Skin epidermis (tissue), 12 donors: ENCODE results near the gene GAK.
A peak's percentile ranks its signal among the peaks of the same experiment; 100 is the strongest.

Experiments used
- H3K27ac ChIP-seq, 21 experiments: fragments of 200-600 bp; sonication (generic) in 11 of 21; one replicate each; pipeline ENCODE4 v1.5.0; 2020; ENCODE audit warnings: mild to moderate bottlenecking in 3 of 21, inconsistent platforms in 2 of 21, moderate library complexity in 2 of 21
- H3K4me3 ChIP-seq, 7 experiments: fragments of 200-600 bp; sonication (generic) in 2 of 7; one replicate each; pipeline ENCODE4 v1.5.0; 2020; ENCODE audit warnings: inconsistent platforms in 2 of 7, mild to moderate bottlenecking in 2 of 7, moderate library complexity in 1 of 7

The GAK gene

DNA sequence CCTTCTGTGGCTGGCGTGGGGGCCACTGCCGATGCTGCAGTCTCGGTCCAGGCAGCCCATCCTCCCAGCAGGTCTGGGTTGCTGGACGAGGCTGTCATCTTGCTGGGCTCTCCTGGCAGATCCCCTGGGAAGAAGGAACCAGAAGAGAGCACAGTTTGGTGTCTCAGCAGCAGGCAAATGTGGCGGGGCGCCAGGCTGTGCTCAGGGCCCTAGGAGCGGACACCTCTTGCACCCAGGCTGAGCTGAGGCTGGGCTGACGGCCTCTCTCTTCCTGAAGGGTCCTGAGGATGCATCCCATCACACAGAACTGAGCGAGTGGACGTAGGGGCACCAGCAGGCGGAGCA lies 67.0 kb downstream of the GAK start:
- Histone ChIP-seq H3K27ac (no peak overlapping the region), H3K4me3 (no peak overlapping the region)

DNA sequence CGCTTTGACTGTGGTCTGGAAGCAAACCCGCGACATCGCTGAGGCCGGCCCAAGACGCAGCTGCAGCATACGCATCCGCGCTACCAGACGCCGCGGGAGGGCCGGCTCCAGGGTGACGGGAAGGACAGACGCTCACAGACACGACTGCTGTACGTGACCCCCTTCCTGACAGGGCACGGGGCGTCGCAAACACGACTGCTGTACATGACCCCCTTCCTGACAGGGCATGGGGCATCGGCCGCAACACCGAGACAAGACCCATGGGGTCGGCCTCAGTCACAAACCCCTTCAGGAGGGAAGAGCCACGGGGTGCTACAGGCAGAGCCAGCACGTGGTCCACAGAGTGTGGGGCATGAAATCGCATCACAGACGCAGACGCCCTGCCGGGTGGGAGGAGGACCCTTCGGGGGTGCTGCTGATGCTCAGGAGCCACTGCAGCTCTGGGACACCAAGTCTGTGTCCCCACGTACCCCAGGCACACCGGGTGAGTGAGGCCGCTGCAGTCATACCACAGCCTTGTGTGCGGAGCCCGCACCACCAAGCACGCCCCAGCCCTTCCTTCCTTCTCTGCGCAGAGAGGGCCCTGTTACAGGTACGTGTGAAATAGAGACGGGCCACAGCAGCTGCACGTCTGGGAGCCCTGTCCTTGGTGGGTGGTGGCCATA lies 67.5 kb downstream of the GAK start:
- H3K27ac ChIP-seq = no peak overlapping the region

DNA sequence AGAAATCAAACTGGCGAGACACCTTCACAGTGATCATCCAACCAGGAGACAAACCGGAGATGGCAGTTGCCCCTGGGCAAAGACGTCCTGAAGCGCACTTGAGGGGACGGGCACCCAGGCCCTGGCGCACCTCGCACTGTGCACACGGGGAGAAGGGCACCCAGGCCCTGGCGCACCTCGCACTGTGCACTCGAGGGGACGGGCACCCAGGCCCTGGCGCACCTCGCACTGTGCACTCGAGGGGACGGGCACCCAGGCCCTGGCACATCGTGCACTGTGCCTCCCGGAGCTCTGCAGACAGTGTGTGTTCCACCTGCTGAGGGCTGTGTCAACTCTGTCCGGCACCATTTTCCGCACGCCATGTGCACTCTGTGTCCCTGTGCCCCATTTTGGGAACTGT lies 71.6 kb downstream of the GAK start:
- no peak overlapping the region for H3K27ac ChIP-seq
- no peak overlapping the region for H3K4me3 ChIP-seq

More for the DNA sequence above, 67.5 kb downstream of the GAK start:
- H3K4me3 ChIP-seq = no peak overlapping the region

DNA sequence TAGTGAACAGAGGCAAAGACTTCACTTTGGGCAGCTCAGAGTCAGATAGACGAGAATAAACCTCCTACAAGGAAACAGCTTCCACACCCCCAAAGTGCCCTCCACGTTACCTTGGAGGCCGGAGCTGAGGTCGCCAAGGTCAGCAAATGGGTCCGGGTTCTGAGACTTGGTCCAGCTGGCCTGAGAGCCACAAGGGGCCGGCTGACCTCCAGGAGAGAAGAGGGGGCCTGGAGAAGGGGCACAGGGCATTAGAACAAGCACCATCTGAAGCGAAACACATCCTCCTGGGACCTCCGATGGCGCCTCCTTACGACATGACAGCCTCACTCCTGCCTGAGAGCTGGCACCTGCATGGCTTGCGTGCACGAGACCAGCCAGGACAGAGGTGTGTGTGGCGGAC lies 72.6 kb downstream of the GAK start:
- Histone ChIP-seq H3K27ac (no peak overlapping the region), H3K4me3 (no peak overlapping the region)

DNA sequence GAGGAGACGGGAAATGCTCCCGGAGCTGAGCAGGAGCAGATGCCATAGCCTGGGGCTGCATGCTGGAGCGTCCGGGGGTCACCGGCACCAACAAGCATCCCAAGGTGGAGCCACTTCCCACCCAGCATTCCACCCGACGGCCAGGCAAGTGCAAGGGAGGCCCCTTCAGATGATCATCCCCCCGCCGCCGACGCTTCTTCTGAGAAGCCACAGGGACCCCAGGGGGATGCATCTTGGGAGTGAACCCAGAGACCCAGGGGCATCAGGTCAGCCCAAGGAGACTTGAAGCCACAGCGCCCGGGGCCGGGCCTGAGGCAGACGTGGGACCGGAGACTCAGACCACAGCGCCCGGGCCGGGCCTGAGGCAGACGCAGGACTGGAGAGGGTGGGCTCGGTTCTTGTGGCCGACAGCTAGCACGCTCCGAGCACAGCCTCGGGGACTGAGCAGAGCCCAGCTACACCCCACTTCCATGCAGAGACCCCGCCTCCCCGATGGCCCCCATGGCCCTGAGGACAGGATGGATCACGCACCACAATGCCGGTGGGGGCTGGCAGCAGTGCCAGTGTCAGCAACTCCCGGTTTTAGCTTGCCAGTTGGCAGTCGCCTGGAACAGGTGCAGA lies 73.2 kb downstream of the GAK start:
- no peak overlapping the region for H3K4me3 ChIP-seq
- no peak overlapping the region for H3K27ac ChIP-seq

DNA sequence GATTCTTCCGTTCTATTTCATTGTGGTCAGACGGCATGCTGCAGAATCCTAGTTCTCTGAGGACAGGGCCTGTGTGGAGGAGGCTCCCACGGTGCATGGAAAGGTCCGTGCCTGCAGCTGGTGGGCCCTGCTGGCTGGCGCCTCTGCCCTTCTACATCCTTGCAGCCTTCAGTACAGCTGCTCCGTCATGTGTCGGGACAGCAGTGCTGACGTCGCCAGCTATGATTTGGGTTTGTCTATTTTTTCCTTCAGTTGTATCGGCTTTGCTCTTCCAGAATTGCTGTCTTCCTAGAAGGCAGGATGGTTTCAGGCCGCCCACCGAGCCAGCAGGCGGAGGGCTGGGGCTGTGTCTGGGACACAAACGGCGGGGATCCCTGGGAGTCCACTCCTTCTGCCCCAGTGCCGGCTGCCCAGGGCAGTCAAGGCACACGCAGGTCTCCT lies 74.1 kb downstream of the GAK start:
- no peak overlapping the region for H3K27ac ChIP-seq
- H3K4me3 ChIP-seq = no peak overlapping the region

DNA sequence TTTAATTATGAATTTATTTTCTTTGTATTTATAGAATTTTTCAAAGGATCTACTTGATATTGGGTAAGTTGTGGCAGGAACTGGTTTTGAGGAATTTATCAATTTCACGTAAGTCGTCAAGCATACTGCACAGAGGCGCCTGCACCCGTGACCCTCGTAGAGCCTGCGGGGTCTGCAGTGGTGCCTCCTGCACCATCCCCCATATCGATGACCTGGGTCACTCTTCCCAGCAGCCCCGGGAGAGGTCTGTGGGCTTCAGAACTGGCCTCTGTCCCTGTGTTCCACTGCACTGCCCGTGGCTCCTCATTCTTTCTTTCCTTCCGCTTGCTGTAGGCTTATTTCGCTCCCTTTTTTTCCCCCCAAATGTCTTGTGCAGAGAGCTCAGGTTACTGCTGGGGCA lies 74.7 kb downstream of the GAK start:
- no peak overlapping the region for H3K4me3 ChIP-seq
- no peak overlapping the region for H3K27ac ChIP-seq

DNA sequence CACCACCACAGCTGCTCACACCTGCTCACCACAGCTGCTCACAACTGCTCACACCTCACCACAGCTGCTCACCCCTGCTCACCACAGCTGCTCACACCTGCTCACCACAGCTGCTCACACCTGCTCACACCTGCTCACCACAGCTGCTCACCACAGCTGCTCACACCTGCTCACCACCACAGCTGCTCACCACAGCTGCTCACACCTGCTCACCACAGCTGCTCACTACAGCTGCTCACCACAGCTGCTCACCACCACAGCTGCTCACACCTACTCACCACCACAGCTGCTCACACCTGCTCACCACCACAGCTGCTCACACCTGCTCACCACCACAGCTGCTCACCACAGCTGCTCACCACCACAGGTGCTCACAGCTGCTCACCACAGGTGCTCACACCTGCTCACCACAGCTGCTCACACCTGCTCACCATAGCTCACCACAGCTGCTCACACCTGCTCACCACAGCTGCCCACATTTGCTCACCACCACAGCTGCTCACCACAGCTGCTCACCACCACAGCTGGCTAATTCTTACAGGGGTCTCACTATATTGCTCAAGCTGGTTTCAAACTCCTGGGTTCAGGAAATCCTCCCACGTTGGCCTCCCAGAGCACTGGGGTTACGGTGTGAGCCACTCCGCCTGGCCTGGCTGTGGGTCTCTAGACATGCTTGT lies 75.8 kb downstream of the GAK start:
- Histone ChIP-seq H3K4me3 (no peak overlapping the region), H3K27ac (no peak overlapping the region)

DNA sequence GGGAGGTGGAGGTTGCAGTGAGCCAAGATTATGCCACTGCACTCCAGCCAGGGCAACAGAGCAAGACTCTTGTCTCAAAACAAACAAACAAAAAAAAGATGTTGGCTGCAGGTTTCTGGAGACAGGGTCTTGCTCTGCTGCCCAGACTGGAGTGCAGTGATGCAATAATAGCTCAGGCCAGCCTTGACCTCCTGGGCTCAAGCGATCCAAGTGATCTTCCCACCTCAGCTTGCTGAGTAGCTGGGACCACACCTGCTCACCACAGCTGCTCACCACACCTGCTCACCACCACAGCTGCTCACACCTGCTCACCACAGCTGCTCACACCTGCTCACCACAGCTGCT lies 76.3 kb downstream of the GAK start:
- Histone ChIP-seq H3K27ac (no peak overlapping the region), H3K4me3 (no peak overlapping the region)

DNA sequence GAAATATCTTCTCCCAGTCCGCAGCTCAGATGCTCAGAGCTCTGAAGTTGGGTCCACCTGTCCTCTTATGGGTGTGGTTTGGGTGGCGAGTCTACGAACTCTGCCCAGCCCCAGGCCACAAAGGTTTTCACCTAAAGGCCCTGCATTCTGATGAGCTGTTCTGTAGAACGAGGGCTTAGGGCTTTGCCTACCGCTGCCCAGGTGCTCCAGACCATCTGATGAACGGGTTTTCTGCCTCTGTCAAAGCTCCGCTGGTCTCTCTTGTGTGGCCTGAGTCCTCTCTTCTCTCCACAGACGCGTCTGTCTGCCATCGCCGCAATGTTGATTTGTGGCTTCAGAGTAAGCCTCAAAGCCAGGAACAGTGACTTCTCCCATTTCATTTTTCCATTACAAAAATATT lies 77.8 kb downstream of the GAK start:
- Histone ChIP-seq H3K4me3 (no peak overlapping the region), H3K27ac (no peak overlapping the region)

DNA sequence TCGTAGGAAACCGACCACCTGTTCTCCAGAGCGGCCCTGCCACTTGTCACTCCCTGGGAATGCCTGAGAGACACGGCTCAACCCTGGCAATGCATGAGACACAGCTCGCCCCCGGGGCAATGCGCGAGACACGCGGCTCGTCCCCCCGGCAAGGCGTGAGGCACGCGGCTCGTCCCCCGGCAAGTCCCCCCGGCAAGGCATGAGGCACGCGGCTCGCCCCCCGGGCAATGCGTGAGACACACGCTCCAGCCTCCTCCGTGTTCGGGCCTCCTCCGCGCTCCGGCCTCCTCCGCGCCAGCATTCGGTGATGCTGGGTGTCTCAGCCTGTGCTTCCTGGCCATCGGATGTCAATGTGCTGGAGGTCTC lies 78.7 kb downstream of the GAK start:
- no peak overlapping the region for H3K27ac ChIP-seq
- no peak overlapping the region for H3K4me3 ChIP-seq

DNA sequence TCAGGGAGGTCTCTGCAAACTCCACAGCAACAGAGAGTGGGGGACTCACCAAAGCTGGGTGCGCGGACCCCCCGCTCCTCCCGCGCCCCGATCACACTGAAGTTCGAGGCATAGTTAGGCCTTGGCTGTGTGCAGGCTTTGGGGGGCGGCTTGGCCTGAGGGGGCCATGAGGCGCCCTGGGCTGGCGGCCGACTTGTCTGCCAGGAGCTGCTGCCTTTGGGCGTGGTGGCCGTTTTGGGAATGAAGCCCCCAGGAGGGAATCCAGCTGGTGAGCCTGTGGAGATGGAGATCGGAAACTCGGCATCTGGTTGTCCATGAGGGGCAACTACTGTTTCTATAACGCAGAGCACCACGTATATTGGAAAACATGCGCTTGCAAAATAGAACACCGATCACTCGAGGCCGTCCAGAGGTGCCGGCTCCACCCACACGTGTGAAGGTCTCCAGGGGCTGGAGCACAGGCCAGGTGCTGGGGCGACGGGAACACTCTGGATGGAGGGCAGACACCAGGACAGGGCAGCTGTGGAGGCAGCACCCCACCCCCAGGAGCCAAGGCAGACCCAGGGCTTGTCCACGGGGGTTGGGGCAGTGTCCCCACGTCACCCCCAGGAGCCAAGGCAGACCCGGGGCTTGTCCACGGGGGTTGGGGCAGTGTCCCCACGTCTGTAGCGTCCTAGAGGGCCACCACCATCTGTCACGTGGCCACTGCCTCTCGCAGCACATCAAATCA lies 80.2 kb downstream of the GAK start:
- Histone ChIP-seq H3K27ac (no peak overlapping the region), H3K4me3 (no peak overlapping the region)

DNA sequence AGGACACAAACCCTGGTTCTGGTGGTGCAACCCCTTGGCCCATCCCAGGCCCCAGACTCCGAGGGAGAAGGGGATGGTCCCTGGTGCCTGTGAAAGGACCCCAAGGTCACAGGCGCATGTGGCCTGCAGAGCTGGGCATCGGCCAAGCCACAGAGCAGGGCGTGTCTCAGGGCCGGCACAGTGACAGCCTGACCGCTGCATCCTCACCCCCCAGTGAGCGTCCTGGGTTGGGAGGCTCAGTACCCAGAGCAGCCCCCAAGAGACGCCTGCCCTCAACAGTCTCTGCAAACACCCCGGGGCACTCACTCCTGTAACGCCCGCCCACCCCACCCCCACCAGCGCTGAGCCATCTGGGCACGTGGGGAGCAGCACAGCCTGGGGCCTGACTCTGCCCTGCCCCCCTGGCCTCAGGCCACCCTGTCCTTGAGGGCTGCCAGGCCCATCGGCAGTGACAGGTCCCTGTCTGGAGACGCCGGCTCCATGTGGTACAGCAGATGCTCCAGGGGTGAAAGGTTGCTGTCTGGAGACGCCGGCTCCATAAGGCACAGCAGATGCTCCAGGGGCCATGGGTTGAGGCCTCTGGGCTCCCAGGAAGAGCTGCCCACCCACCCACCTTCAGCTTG lies 81.7 kb downstream of the GAK start:
- H3K27ac ChIP-seq = no peak overlapping the region

DNA sequence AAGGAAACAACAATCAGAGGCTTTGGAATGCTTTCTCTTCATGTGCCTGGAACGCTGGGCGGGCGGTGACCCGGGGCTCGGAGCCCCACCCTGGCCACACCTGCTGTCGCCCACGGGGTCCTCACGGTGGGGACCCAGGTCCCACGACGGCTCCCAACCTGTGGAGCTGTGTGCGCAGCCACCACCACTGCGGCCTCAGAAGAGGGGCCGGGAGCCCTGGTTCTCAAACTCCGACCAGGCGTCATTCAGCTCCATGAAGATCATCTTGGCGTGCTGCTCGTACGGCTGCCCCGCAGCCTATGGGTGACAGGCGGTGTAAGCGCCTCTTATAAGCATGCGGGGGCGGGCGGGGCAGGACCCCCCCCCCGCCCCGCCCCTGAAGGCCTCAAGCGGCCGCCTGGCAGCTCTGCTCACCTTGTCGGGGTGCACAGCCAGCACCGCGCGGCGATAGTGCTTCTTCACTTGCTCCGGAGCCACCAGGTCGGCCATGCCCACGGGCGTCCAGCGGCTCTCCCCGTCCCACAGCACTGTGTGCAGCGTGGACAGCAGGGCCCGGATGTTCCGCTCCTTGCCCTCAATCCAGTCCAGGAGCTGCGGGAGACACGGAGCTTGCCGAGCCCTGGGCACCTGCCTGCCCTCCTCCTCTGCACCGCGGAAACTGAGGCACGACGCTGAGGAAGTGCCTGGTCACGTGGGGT lies 82.5 kb downstream of the GAK start:
- H3K4me3 ChIP-seq = no peak overlapping the region
- no peak overlapping the region for H3K27ac ChIP-seq

More for the DNA sequence above, 81.7 kb downstream of the GAK start:
- no peak overlapping the region for H3K4me3 ChIP-seq

DNA sequence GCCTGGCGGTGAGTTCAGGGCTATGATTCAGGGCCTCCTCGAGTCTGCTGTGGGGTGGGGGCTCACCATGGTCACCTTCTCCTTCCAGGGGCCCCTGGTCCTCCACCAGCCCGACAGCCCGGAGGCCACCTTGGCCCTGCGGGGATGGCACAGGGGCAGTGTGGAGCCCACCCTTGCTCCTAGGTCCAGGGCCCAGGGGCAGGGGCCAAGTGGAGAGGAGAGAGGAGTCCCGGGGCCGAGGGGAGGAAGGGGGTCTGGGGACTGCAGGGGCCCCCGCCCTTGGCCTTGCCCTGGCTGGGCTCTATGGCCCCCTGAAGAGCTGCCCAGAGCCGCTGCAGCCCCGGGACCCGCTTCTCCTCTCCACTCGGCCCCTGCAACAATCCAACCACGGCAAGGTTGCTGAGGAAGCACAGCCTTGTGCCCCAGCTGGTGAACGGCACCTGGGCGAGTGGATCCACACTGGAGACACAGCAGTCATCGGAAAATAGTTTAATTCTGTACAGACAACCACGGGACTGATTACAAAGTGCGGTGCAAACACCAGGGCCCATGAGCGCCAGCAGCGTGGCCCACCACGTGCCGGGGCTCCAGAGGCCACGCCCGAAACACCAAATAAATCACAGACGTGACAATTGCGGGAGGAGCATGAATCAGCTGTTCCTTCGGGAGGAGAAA lies 83.2 kb downstream of the GAK start:
- no peak overlapping the region for H3K27ac ChIP-seq
- no peak overlapping the region for H3K4me3 ChIP-seq

DNA sequence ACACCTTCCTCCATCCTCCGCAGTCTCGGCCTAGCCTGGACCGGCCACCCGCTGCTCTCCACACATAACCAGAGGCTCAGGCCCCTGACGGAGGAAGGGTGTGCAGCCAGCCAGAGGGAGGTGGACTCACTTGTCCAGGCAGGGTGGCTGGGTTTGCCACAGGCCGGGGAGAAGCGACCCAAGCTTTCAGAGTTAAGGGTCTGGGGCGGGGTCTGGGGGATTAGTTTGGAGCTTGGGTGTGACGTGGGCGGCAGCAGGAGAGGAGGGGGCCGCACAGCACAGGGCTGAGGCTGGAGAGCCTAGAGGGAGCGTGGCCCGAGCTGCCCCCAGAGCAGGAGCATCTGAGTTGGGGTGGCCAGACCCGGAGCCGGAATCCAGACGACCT lies 83.8 kb downstream of the GAK start:
- Histone ChIP-seq H3K27ac (no peak overlapping the region), H3K4me3 (no peak overlapping the region)

DNA sequence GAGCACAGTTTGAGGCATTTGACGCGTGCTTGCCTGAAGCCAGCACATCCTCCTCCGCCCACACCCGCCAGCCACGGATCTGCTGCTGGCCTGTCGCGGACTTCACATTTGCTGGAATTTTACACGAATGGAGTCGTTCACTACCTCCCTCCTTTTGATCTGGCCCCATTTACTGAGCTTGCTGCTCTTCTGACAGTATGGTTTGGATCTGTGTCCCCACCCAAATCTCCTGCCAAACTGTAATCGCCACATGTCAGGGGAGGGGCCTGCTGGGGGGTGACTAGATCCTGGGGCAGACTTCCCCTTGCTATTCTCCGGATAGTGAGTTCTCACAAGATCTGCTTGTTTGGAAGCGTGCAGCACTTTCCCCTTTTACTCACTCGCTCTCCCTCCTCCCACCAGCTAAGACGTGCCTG lies 86.3 kb downstream of the GAK start:
- peak overlapping the region in 1 of 21 experiments; percentile 34 for H3K27ac ChIP-seq
- H3K4me3 ChIP-seq = no peak overlapping the region

DNA sequence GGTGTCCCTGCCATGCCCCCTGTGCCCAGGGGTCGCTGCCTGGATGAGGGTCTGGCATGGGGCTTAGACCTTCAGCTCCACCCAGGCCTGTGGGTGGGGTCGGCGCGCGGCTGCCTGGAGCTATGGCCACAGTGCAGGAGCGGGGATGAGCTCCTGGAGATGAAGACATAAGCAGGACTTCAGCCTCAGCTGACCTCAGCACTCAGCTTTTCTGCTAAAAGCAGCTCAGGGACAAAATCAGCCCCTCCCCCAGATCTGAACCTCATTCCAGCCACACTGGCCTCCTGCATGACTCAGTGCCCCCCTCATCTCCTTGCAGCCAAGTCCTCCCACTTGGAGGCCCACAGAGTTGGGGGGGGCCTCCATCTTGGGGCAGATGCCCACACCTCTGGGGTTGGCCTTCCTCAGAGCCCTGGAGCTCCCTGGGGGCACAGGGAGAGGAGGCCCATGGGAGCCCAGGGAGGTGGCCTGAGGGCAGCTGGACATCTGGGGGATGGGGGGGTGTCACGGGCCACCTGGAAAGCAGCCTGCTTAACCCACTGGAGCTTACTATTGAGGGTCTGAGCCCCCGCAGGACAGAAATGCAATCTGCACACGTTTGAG lies 86.8 kb downstream of the GAK start:
- H3K4me3 ChIP-seq = no peak overlapping the region
- peak overlapping the region in 1 of 21 experiments; percentile 34 for H3K27ac ChIP-seq

DNA sequence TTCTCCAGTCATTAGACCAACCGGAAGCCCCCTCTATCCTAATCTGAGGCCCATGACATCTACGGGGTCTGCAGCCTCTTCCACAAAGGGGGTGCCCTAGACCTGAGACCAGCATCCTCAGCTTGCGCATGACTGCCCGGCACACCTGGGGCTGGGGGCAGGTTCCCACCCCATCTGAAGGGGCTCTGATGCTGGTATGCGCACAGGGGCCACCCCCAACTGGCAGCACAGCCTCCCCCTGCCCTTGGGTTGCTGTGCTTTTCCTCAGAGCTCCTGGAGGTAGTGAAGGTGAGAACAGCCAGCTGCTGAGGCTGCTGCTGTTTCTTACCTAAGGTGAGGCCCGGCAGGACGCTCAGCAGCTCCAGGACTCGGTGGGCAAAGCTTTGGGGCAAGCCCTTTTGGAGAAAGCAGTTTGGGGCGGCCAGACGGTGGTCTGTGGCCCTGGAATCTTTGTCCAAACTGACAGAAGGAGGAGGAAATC lies 87.3 kb downstream of the GAK start:
- Histone ChIP-seq H3K4me3 (no peak overlapping the region), H3K27ac (no peak overlapping the region)
